GM19035 (cell line): Measurements from ENCODE around the gene TCF4.

Experiments used
- ATAC-seq: cut with Tn5 transposase; IDR thresholded peaks from one replicate; pipeline ENCODE4 v1.9.1; 2021; ENCODE audit not compliant: unreplicated experiment

TCF4 gene

DNA sequence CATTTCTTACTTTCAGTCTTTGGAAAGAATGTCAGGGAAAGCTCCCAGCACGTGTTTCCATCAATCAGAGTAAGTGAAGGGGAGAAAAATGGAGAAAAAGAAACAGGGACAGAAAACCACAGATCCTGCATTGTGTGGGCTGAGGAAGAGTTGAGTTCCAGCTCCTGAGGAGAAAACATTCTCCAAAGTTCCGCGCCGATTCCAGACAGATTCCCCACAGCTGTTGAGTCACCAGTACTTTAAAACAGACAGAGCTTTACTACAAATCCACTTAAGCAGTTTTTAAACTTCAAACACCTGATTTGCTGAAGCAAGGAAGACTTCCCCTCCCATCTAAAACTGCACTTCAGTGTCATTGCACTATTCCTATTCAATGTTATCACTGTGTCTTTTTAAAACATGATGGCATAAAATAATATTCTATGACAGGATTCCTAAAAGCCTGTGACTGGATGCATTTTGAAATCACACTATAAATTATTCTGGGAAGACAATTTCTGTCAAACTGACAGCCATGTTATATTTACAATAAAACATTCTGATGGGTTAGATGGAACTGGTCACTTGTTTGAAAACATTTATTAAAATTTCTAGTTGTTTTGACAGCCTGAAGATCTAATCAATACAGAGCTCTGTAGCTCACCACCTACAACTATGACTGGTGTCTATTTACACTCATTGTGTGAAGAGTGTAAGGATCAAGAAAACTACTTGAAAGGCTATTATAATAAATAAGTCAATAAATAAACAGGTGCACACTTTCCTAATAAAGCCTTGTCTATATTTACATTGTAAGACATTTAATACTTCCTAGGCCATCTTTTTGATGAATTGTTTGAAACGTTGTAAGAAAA lies 40.9 kb downstream of the TCF4 start:
- no peak for ATAC-seq

DNA sequence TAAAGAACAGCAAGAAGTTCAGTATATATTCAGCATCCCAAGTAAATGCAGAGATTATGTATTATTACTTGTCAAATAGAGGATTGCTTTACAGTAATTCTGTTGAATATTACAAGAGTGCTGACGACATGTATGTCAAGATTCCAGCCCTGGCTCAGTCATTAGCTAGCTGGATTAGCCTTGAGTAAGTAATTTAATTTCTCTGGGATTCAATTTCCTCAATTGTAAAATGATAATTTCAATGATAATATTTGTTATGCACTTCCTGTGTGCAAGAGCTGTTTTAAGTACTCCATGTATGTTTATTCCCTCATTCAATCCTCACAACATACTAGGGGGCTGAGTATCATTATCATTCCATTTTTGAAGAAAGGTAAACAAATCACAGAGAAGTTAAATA lies 44.0 kb downstream of the TCF4 start:
- ATAC-seq = no peak

DNA sequence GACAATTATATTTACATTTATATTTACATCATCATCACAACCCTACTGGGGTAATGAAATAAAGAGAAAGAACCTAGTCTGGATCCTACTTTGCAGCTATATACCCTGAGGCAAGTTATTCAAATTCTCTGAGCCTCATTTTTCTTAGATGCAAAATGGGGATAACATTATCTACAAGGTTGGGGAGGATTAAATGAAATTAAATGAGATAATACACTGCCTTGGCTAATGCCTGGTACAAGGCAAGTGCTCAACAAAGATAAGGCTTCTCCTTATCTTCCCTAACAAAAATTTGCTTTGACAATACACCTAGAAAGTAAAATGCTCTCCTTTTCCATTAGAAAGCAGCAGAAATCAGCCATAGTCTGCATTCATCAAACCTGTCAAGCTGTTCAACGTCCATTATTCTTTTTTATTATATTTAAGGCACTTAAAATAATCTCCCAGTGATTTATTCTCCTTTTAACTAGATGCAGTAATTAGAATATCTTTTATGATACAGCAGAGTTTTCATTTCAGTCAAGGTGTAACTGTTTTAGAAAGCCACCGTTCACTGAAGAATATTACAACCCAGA lies 44.8 kb downstream of the TCF4 start:
- ATAC-seq = no peak

- ATAC-seq = no peak
Observed at GRCh38 chr18:55541571-55541970, 46.4 kb downstream of the TCF4 start.

DNA sequence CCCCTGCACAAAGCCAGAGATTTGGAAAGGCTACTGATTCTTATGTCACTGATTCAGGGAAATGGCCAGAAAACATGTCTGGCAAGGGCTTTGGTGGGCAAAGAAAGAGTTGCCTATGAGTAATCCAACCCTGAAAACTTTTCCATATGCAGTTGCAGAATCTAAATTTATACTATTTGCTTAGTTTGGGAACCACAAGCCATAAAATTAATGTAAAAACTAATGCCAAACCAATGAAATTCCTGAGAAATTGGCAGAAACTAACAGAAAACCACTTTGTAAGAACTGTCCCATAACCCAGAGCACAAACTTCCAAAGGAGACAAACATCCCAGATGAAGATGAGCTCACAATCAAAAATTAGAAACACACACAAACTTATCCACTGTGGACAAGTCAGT lies 48.8 kb downstream of the TCF4 start:
- no peak for ATAC-seq

- no peak for ATAC-seq
Observed at GRCh38 chr18:55534996-55535395, 53.0 kb downstream of the TCF4 start.

DNA sequence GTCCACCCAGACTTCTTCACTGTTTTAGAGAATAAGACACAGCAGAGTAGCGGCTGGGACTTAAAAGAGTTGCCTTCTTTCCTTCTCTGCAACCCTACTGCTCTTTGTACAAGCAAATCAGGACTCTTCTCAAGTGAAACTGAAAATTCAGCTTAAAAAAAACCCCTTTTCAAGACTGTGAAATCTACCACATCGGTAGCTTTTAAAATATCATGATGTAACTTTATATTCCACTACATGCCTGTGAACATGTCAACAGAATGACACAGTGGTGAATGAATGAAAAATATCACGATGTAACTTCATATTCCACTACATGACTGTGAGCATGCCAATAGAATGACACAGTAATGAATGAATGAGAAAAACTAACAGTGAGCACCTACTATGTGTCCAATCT lies 53.4 kb downstream of the TCF4 start:
- no peak for ATAC-seq

- no peak for ATAC-seq
Observed at GRCh38 chr18:55530166-55530565, 57.8 kb downstream of the TCF4 start.

DNA sequence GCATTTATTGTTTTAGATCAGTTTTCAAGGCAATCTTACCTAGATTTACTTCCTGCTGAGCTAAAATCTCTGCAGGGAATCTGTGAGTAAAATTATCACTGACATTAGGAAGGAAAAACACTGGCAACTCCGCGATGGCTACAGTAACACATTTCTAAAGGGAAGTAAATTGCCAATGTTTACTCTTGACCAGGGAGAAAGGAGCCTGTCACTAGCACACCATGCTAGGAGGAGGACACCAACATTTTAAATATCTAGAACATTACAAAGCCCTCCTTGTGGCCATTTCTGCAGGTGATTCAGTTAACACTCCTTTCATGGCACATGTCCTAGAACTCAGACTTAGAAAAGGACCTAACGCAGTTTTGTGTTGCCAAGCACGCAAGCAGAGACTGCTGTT lies 58.4 kb downstream of the TCF4 start:
- no peak for ATAC-seq

GRCh38 chr18:55525845-55526244 lies 62.1 kb downstream of the TCF4 start:
- ATAC-seq = no peak

DNA sequence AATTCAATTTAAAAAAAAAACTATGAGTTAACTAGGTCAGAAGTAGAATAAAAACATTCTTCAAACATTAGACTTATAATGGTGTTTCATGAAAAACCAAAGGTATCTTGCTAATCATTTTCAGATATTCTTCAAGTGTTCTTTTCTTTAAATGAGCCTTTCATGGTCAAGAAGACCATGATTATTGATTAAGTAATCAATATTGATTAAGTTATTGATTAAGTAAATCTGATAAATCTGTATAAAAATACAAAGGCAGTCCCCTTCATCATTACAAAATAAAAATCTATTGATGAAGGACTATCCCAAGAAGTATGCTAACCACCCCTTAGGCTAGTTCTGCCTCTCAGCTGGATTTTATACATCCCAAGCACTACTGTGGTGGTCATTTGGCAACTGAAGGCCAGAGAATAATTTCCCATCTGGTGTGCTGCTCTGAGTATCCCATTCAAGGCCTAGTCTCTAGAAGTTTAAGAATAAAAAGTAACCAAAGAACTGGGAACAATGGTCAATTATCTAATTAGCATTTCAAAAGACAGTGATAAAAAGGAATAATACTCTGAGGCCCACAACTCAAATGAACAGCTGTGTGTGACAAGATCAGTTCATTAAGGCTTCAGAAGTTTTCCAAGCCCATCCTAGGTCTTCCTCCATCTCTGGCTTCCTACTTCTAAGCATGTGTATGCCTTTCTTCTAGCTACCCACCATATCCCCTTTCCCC lies 63.5 kb downstream of the TCF4 start:
- no peak for ATAC-seq

DNA sequence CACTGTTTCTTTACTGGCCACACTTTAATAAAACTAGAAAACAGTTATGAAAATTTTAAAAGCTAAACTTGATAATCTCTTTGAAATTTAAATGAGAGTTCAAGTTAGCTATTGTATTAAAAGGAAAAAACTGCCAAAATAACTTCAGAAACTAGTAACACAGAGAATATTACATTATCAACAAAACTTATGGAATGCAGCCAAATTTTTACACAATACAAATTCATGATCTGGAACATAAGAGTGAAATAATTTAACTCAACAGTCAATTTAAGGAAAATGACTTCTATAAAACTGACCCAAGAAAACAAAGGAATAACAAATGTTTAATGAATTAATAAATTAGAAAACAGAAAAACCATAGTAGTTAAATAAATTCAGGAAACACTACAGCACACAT lies 65.0 kb downstream of the TCF4 start:
- ATAC-seq = no peak

- no peak for ATAC-seq
Observed at GRCh38 chr18:55522011-55522410, 66.0 kb downstream of the TCF4 start.

- no peak for ATAC-seq
Observed at GRCh38 chr18:55517055-55517454, 70.9 kb downstream of the TCF4 start.

DNA sequence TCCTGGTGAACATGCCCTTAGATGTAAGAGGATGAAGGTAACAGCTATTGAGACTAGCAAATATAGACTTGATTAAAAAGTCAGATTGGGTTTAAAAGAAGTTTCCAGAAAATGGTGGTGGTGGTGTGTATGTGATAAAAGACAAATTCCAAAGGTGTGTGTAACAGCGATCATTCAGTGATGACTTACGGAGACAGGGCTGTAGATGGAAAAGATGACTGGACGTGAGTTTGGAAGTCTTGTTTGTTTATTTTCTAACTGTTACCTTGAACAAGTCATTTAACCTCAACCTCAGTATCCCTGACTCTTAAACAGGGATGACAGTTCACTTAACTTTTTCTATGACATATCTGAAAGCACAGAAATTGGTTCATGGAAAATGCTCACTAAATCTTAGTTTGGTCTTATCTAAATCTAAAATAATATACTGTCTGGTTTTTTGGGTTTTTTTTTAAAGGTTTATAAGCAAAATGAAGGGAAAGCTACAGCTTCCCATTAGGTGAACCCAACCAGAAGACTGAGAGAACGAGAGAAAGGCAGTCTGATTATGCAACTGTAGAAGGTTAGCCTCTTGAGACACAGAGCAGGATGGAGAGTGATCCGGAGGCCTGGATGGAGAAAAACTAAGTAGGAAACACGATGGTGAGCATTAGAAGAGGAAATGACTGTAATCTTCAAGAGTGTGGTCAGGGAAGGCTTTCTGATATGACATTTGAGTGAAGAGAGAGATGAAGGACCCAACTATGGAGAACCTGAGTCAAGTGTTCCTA lies 71.9 kb downstream of the TCF4 start:
- no peak for ATAC-seq

- ATAC-seq = no peak
Observed at GRCh38 chr18:55515214-55515613, 72.8 kb downstream of the TCF4 start.

DNA sequence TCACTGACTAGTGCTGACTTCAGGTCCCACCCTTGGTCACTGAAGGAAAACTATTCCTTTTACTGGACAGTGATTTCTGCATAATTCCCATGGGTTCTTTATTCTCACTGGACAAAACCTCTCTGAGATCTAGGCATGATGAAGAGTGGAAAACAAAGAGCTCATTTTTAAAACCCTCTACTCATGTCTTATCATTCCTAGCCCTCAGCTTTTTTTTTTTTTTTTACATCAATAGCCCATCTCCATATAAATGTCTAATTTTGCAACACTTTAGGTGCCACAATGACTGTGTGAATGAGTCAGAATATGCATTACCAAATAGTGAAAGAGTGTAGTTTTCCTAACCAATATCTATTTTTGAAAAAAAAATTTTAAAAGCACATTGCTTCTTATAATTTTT lies 74.8 kb downstream of the TCF4 start:
- no peak for ATAC-seq

DNA sequence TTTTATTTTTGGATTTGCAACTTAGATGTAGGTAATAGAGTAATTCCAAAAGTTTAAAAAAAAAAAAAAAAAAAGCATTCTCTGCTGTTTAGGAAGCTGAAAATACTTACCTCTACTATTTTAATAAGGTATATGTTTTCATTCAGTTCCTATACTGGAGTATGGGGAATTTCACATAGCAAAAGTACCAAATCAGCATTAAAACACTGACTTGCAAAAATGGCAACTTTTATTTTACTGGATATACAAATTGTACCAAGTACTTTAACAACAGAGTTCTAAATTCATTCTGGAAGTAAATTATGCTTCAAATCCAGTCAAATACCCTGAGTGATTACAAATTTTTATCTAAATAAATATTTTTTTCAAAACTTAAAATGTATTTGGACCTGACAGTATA lies 76.7 kb downstream of the TCF4 start:
- ATAC-seq = no peak

- ATAC-seq = no peak
Observed at GRCh38 chr18:55510809-55511208, 77.2 kb downstream of the TCF4 start.

DNA sequence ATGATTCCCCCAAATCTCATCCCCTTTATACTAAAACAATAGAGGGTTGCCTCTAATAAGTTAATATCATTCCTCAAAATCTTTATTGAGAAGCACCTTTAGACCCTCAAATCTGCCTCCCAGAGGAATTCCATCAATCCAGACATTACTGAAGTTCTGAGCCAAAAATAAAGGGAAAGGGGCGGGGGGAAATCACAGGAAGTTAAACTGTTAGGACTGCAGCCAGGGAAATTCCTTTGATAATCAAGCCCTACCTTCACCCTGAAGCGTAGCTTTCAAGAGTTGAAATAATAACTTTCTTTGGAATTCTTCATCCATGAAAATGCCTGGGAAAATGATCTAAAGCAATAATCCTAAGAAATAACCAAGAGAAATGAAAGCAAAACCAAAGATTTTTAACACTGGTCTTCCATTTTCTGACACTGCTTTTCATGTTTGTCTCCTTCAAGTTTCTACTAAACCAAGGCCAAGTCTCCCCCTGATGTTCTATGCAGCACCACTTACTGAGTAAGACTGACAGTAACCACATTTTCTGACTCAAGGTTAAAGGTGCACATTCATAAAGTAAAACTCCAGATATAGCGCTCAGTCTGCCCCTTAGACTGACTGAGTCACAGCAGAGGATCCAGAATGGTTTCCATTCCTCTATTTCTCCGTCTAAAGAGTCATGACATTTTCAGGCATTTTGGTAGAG lies 78.2 kb downstream of the TCF4 start:
- ATAC-seq = peak; percentile 89

DNA sequence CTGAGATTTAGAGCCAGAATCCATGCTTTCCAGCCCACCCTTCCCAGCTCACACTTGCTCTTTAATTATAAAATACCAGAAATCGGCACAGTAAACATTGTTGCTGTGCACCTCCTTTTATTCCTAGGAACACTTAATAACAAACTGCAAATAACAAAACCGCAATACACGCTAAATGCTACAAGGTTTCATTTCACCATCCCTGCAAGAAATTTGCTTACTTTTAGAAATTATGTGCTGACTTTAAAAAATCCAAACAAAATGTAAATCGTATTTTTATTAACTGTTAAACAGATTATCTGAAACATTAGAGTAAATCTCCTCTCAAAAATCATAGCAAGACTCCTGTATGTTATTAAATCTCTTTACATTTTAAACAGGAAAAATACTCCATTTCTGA lies 79.3 kb downstream of the TCF4 start:
- no peak for ATAC-seq
